Omental fat pad (tissue), 4 donors: ENCODE data around the gene WNK3. TPM values are rescaled to one million over a fixed set of nuclear protein-coding genes. Genes with fewer than 3 reads are reported as not detected.

Experiments used
- ATAC-seq: fragments of 150-250 bp; one replicate; pipeline ENCODE4 v1.9.1; 2016; ENCODE audit warnings: mild to moderate bottlenecking, moderate library complexity; ENCODE audit not compliant: low FRiP score
- DNase-seq: peaks from one replicate; pipeline ENCODE4 v3.0.0-alpha.2; 2019; ENCODE audit warnings: low spot score
- total RNA-seq, 4 donors: library from RNA; depleted of rRNA; stranded (reverse); fragments of >200 nt; gene quantifications; one replicate each; pipeline ENCODE4 v1.1.0, GENCODE V29; 2016
- TF ChIP-seq, protein P1 (sequence below), 3 donors: fragments of 450-650 bp; IDR thresholded peaks; one replicate each; pipeline ENCODE4 v1.5.1; 2016 to 2017; ENCODE audit warnings: antibody characterized with exemption in 3 of 3, mild to moderate bottlenecking in 3 of 3, moderate library complexity in 2 of 3

The WNK3 gene
- total RNA-seq, 4 donors from 2014 or later = 1.4 to 2.7 (median 1.6) TPM

DNA sequence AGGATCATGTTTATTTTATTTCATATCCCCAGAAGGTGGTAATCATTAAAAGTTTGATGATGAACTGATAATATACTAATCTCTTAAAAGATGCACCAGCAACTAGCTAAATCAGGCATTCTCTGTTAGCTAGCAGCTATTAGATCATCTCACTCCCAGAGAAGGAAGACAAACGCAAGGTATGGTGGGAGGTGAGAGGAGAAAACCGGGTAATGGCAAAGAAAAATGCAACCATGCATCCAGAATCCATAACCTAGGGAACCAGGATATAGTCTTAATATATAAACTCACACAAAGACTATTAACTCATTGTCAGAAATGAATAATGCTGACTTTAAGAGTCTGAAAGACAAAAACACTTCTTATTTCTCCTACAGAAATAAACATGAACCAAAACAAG lies 66.1 kb downstream of the WNK3 start:
- no peak for DNase-seq
- TF ChIP-seq, protein P1, sequence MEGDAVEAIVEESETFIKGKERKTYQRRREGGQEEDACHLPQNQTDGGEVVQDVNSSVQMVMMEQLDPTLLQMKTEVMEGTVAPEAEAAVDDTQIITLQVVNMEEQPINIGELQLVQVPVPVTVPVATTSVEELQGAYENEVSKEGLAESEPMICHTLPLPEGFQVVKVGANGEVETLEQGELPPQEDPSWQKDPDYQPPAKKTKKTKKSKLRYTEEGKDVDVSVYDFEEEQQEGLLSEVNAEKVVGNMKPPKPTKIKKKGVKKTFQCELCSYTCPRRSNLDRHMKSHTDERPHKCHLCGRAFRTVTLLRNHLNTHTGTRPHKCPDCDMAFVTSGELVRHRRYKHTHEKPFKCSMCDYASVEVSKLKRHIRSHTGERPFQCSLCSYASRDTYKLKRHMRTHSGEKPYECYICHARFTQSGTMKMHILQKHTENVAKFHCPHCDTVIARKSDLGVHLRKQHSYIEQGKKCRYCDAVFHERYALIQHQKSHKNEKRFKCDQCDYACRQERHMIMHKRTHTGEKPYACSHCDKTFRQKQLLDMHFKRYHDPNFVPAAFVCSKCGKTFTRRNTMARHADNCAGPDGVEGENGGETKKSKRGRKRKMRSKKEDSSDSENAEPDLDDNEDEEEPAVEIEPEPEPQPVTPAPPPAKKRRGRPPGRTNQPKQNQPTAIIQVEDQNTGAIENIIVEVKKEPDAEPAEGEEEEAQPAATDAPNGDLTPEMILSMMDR (IDR thresholded peaks at IDR 0.05) = no peak
- no peak for ATAC-seq

DNA sequence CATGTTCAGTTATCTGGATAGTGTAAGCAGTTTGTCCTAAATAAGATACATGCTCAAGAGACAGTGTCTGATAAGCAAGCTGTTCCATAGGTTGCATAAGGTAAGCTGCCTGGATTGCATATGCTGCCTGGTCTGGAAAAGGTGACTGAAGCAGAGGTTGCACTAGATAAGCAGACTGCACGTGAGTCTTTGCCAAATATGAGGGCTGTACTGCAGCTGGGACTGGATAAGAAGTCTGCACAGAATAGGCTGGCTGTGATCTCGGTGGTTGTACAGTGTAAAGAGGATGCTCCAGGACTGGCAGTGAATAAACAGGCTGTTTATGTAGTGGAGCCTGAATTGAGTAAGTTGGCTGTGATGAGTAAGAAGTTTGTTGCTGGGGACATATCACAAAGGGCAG lies 68.9 kb downstream of the WNK3 start:
- DNase-seq (no peak), ATAC-seq (no peak)
- TF ChIP-seq, protein P1 (IDR thresholded peaks at IDR 0.05) = no peak

DNA sequence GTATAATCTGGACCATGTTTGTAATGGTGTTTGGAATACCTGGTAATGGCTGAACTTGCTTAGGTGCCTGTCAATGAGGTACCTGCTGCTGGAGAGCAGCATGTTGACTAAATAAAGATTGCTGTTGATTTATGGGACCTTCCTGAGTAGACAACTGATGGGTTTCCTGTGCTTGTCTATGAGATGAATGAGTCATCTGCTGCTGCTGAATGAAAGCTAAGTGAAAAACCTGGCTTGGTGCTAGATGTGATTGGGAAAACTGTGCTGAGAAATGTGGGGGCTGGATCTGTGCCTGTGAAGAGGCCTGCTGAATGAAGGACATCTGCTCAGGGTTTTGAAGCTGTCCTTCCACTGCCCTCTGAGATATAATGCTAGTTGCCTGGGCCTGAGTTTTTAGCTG lies 69.6 kb downstream of the WNK3 start:
- TF ChIP-seq, protein P1 (IDR thresholded peaks at IDR 0.05) = no peak
- no peak for DNase-seq
- ATAC-seq = no peak

DNA sequence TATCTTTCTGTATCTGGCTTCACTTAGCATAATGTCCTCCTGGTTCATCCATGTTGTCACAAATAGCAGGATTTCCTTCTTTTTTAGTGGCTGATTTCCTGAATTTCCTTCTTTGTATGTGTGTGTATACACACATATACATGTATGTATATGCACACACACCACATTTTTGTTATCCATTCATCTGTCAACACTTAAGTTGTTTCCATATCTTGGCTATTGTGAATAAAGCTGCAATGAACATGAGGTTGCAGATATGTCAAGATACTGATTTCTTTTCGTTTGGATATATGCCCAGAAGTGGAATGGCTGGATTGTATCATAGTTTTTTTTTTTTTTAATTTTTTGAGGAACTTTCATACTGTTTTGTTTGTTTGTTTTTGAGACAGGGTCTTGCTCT lies 76.2 kb downstream of the WNK3 start:
- ATAC-seq = no peak
- DNase-seq = no peak
- TF ChIP-seq, protein P1 (IDR thresholded peaks at IDR 0.05) = no peak

DNA sequence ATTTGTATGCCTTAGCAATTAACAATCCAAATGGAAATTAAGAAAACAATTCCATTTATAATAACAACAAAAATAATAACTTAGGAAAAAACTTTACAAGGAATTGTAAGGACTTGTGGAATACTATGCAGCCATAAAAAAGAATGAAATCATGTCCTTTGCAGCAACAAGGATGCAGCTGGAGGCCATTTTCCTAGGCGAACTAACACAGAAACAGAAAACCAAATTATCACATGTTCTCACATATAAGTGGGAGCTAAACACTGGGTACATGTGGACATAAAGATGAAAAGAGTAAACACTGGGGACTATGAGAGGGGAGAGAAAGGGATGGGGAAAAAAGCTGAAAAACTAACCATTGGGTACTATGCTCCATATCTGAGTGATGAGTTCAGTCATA lies 77.4 kb downstream of the WNK3 start:
- no peak for DNase-seq
- TF ChIP-seq, protein P1 (IDR thresholded peaks at IDR 0.05) = no peak
- ATAC-seq = no peak

DNA sequence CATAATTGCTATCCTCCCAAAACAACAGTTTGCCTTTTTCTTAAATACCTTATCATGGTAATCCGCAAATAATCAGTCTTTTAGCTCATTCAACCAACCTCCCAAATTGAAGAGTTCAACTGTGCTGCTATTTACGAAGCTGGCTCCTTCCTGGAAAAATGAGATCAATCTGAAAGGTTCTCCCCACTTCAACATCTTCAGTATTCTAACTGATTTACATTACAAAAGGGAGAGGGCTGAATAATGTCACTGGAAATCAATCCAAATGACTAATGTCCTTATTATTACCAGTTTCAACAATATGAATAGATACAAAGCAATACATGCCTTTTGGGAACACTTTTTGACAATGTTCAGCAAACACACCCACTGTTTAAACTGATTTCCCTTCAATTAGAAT lies 86.2 kb downstream of the WNK3 start:
- TF ChIP-seq, protein P1 (IDR thresholded peaks at IDR 0.05) = no peak
- DNase-seq (no peak), ATAC-seq (no peak)

DNA sequence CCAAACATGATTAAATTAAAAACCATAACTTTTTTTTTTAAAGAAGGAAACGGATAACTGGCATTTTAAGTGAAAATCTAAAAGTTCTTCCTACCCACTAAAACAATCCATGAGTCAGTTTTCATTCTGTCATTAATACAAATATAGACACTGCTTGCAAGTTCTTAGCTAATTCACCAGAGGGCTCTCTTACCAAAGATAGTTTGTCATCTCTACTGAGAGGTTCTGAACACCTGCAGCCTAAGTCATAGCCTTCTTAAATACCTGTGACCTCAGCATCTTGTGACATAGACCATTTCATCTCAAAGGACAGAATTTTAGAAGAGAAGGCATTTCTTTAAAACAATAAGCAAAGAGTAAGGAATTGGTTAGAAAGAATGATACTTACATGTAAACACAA lies 109.5 kb downstream of the WNK3 start:
- no peak for DNase-seq
- TF ChIP-seq, protein P1 (IDR thresholded peaks at IDR 0.05) = no peak
- ATAC-seq = no peak
